Testis (tissue), 5 donors: ENCODE results near the gene LZTFL1. TPM values are rescaled to one million over a fixed set of nuclear protein-coding genes. Genes with fewer than 3 reads are reported as not detected.

Source experiments
- DNase-seq: peaks from one replicate; pipeline ENCODE4 v3.0.0-alpha.2; 2019
- H3K27ac ChIP-seq, 2 donors: fragments of 200-600 bp; sonication (generic); one replicate each; pipeline ENCODE4 v1.5.1; 2019
- H3K27me3 ChIP-seq: fragments of 200-600 bp; sonication (generic); one replicate; pipeline ENCODE4 v1.5.1; 2019
- H3K36me3 ChIP-seq: fragments of 200-600 bp; sonication (generic); one replicate; pipeline ENCODE4 v1.5.1; 2017; ENCODE audit warnings: low read depth; ENCODE audit errors: missing control alignments
- H3K4me1 ChIP-seq: fragments of 200-600 bp; sonication (generic); one replicate; pipeline ENCODE4 v1.5.1; 2019
- H3K4me3 ChIP-seq, 2 donors: fragments of 200-600 bp; sonication (generic); one replicate each; pipeline ENCODE4 v1.5.1; 2017 to 2019
- H3K9me3 ChIP-seq: fragments of 200-600 bp; sonication (generic); one replicate; pipeline ENCODE4 v1.5.1; 2017
- POLR2A ChIP-seq: fragments of 450-650 bp; IDR thresholded peaks from one replicate; pipeline ENCODE4 v1.6.1; 2017; ENCODE audit warnings: antibody characterized with exemption, mild to moderate bottlenecking, moderate library complexity
- WGBS, 2 donors: methylation state at CpG; one replicate each; pipeline ENCODE4 v1.1.5; 2018; 5-methylcytosine and 5-hydroxymethylcytosine counted together
- intact Hi-C: fragments of 100-400 bp; cut with DNase I; formaldehyde crosslinking; loops from one replicate; pipeline ENCODE4 v1.15.1; 2023; ENCODE audit warnings: low total_unique reads
- long read RNA-seq, 2 donors: transcript quantifications; one replicate each; lab custom pipeline, GENCODE V29; 2026
- polyA plus RNA-seq: library from polyadenylated mRNA; stranded (reverse); fragments of 350-450 nt; fragmentation: Illumina TruSeq; extraction: RNeasy Lipid Tissue Mini Kit (QIAGEN cat#74804); gene quantifications from one replicate; pipeline ENCODE4 v1.2.3, GENCODE V29; 2014; ENCODE audit warnings: low read depth, low replicate concordance; ENCODE audit not compliant: insufficient read depth
- total RNA-seq, 2 donors: library from RNA; depleted of rRNA; stranded (reverse); fragments of >200 nt; gene quantifications; one replicate each; pipeline ENCODE4 v1.2.3, GENCODE V29; 2016
- TF ChIP-seq, protein P1 (sequence below), 3 experiments: fragments of 450-650 bp in 2 of 3; fragments of 200-600 bp in 1 of 3; sonication (generic) in 1 of 3; IDR thresholded peaks; one replicate each; pipeline ENCODE4 v1.5.1; 2016 to 2019; ENCODE audit warnings: antibody characterized with exemption in 3 of 3, mild to moderate bottlenecking in 2 of 3, moderate library complexity in 1 of 3

The LZTFL1 gene, protein sequence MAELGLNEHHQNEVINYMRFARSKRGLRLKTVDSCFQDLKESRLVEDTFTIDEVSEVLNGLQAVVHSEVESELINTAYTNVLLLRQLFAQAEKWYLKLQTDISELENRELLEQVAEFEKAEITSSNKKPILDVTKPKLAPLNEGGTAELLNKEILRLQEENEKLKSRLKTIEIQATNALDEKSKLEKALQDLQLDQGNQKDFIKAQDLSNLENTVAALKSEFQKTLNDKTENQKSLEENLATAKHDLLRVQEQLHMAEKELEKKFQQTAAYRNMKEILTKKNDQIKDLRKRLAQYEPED
- total RNA-seq, result 10 to 100 TPM; 55.6 to 66.4 TPM
- 156 TPM for polyA plus RNA-seq
- long read RNA-seq, donor 1, full-length matches to known transcripts, result 5 of 5 reads
- long read RNA-seq, donor 1, partial matches to known transcripts, result 0 of 5 reads
- long read RNA-seq, donor 1, other reads (novel, unspliced or antisense), result 0 of 5 reads
- long read RNA-seq, donor 2, full-length matches to known transcripts, result 5 of 5 reads
- long read RNA-seq, donor 2, partial matches to known transcripts, result 0 of 5 reads
- long read RNA-seq, donor 2, other reads (novel, unspliced or antisense), result 0 of 5 reads

DNA sequence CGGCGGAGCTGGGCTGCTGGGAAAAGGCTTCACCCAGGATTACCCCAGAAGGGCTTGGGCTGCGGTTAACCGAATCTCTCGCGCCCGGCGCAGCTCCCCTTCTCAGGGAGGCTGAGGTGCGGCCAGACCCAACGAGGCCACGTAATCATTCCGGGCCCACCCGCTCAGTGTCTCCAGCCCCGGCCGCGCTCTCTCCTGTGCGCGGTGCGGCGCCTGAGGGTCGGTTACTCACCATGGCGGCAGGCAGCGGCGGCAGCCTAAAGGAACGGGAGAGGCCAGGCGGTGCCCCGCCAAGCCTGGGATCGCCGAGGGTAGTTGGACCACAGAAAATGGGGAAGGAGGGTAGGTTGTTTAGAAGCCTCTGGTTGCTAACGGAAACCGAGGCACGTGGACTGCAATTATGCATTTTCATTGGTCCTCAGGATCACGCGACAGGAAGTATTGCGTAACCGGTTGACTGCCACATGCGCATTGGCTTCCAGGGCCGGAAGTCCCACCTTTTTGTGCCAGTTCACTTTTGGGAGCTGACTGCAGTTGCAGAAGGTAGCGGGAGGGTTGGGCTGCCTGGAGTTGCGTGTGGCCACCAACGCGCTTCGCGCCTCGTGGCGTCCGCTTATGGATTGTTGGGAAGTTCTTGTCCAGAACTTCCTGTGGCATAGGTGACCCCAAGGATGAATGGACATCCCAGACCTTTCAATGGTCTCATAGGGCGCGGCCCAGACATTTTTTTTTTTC lies at the start of gene LZTFL1:
Gene LZTFL1, minus strand, starts transcription at position 363 of the 735 bp plus-strand sequence. Its CDS starts 128 bp downstream, at position 235.
- 3 to 7% methylated on average over 13 to 49 of the region's 49 CpGs for WGBS, 2 donors
- TF ChIP-seq POLR2A, result no peak
- TF ChIP-seq, protein P1, sequence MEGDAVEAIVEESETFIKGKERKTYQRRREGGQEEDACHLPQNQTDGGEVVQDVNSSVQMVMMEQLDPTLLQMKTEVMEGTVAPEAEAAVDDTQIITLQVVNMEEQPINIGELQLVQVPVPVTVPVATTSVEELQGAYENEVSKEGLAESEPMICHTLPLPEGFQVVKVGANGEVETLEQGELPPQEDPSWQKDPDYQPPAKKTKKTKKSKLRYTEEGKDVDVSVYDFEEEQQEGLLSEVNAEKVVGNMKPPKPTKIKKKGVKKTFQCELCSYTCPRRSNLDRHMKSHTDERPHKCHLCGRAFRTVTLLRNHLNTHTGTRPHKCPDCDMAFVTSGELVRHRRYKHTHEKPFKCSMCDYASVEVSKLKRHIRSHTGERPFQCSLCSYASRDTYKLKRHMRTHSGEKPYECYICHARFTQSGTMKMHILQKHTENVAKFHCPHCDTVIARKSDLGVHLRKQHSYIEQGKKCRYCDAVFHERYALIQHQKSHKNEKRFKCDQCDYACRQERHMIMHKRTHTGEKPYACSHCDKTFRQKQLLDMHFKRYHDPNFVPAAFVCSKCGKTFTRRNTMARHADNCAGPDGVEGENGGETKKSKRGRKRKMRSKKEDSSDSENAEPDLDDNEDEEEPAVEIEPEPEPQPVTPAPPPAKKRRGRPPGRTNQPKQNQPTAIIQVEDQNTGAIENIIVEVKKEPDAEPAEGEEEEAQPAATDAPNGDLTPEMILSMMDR (IDR thresholded peaks at IDR 0.05), result peak in 1 of 3 experiments; percentile 1
- peak within 1 kb of the TSS; percentile 57 to 66 for H3K27ac ChIP-seq

DNA sequence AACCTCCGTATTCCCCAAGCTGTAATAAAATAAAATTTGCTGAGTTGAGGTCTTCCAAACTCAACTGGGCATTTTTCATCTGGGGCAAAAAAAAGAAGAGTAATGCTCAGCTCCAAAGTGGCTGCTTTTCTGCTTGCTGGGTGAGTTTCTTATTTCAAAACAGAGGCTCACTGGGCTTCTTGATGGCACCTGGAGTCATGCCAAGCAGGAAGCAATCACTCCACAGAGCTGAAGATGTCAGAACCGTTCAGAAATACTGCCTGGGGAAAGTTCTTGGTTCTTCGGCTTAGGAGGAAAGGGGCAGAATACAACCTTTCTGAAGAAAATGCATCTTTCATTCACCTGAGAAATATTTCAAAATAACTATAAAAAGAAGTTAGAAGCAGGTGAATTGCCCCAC lies 48.5 kb upstream of the LZTFL1 start:
- 53 to 61% methylated on average over 3 of the region's 3 CpGs for WGBS, 2 donors
- no peaks in the 10 kb centered on the region for H3K36me3 ChIP-seq
- no peak overlapping the region for H3K4me3 ChIP-seq
- peak; percentile 20 for DNase-seq
- intact Hi-C loops, result no loop called here
- TF ChIP-seq POLR2A, result no peak
- TF ChIP-seq, protein P1 (IDR thresholded peaks at IDR 0.05), result no peak
- H3K4me1 ChIP-seq, result no peaks in the 10 kb centered on the region
- no peaks in the 10 kb centered on the region for H3K9me3 ChIP-seq
- H3K27ac ChIP-seq, result no peak overlapping the region
- no peaks in the 10 kb centered on the region for H3K27me3 ChIP-seq

More for the DNA sequence above, at the start of gene LZTFL1:
- H3K36me3 ChIP-seq, result no peaks in the 10 kb centered on the region
- intact Hi-C loops, result no loop called here
- no peaks in the 10 kb centered on the region for H3K4me1 ChIP-seq
- H3K4me3 ChIP-seq, result peak within 1 kb of the TSS; percentile 89 to 91
- H3K27me3 ChIP-seq, result no peaks in the 10 kb centered on the region
- no peaks in the 10 kb centered on the region for H3K9me3 ChIP-seq
- DNase-seq, result peak; percentile 97

DNA sequence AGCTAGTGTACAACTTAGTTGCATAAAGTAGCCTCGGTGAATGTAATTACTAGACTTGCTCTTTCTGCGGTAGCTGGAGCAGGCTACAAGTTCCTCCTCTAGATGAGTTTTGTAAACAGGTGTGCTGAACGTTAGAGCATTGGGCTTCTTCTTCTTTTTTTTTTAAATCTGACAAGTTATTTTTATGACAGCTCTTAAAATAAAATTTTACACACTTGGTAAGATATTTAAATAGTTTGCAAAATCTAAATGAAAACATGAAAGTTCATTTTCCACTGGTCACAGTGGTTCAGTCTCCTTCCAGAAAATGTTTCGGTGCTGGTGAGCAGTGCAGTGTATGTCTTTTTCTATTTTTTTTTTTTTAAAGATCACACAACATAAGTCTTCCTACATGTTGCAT lies 47.4 kb upstream of the LZTFL1 start:
- 75 to 86% methylated on average over 4 of the region's 4 CpGs for WGBS, 2 donors
- Histone ChIP-seq H3K4me1 (no peaks in the 10 kb centered on the region), H3K4me3 (no peak overlapping the region), H3K9me3 (no peaks in the 10 kb centered on the region), H3K27ac (no peak overlapping the region), H3K27me3 (no peaks in the 10 kb centered on the region), H3K36me3 (no peaks in the 10 kb centered on the region)
- intact Hi-C loops, result no loop called here
- TF ChIP-seq, protein P1 (IDR thresholded peaks at IDR 0.05), result no peak
- TF ChIP-seq POLR2A, result no peak
- DNase-seq, result no peak

DNA sequence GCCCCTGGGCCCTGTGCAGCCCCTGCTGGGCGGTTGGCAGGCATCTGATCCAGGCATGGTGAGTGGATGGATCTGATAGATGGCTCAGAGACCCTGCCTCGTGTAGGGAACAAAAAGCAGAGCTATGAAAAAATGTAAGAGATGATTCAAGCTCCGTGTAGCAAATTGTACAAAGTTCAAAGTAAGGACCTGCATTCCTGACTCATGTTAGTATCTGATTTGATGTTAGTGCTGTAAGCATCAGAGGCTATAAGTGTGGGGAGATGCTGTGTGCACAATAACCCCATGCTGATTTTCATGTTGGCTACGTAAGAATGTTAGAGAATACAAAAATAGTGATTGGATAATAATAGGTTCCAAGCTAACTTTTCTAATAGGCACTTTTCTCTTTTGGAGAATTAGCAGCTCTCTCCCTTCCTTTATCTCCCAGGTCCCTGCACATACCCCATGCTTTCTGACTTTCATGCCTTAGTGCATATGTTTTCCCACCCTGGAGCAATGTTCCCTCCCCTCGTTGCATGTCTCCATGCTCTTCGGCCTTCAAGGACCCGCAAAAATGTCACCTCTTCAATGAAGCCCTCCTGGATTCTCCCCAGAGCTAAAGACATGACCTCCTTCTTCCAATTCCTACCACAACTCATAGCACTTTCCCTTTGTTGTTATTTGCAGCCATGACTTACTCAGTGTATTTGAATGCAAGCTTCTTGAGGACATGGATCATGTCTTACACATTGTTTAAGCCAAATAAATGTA lies 46.0 kb upstream of the LZTFL1 start:
- WGBS, 2 donors, result 76 to 77% methylated on average over 7 of the region's 7 CpGs
- no peaks in the 10 kb centered on the region for H3K27me3 ChIP-seq

More for the DNA sequence above, 46.0 kb upstream of the LZTFL1 start:
- Histone ChIP-seq H3K4me1 (no peaks in the 10 kb centered on the region), H3K27ac (no peak overlapping the region), H3K4me3 (no peak overlapping the region), H3K36me3 (no peaks in the 10 kb centered on the region), H3K9me3 (no peaks in the 10 kb centered on the region)
- intact Hi-C loops, result no loop called here
- no peak for DNase-seq
- TF ChIP-seq, protein P1 (IDR thresholded peaks at IDR 0.05), result no peak
- no peak for TF ChIP-seq POLR2A
